HG03280 (cell line): ENCODE data around the gene DENND4B.
"Not testable (repeated sequence)": the region's sequence is repeated elsewhere in the genome, so short reads cannot be mapped to it uniquely, and the experiment has no call there.

ENCODE experiments used
- ATAC-seq: cut with Tn5 transposase; IDR thresholded peaks from one replicate; pipeline ENCODE4 v1.9.1; 2021; ENCODE audit warnings: mild to moderate bottlenecking, moderate library complexity; ENCODE audit not compliant: unreplicated experiment

The DENND4B gene

GRCh38 chr1:153946622-153947241, at the start of gene DENND4B:
TSS of gene DENND4B (minus strand) at chr1:153946718. CDS start at chr1:153944374, 2,344 bp downstream.
- ATAC-seq, result peak; percentile 73

GRCh38 chr1:153995640-153996039, 49.1 kb upstream of the DENND4B start:
- no peak for ATAC-seq

- ATAC-seq, result no peak
These were observed 48.7 kb upstream of the DENND4B start for GRCh38 chr1:153995202-153995601.

GRCh38 chr1:153991806-153992205, 45.3 kb upstream of the DENND4B start:
- ATAC-seq, result no peak

- no peak for ATAC-seq
These were observed 44.7 kb upstream of the DENND4B start for GRCh38 chr1:153991151-153991630.

GRCh38 chr1:153990468-153991150, 44.1 kb upstream of the DENND4B start, which contains the start of gene RPS27:
TSS of gene RPS27 (plus strand) at chr1:153990762. CDS start at chr1:153990797, 35 bp downstream.
- peak; percentile 66 for ATAC-seq

- ATAC-seq, result no peak
These were observed 41.1 kb upstream of the DENND4B start for GRCh38 chr1:153987621-153988020.

- no peak for ATAC-seq
These were observed 39.6 kb upstream of the DENND4B start, which contains the start of gene RAB13 for GRCh38 chr1:153985941-153986761. TSS of gene RAB13 (minus strand) at chr1:153986339. CDS start at chr1:153986236, 103 bp downstream.

- no peak for ATAC-seq
These were observed 38.9 kb upstream of the DENND4B start for GRCh38 chr1:153985341-153985912.

- ATAC-seq, result no peak
These were observed 37.8 kb upstream of the DENND4B start for GRCh38 chr1:153984123-153984894.

GRCh38 chr1:153981735-153982134, 35.2 kb upstream of the DENND4B start:
- not testable (repeated sequence) for ATAC-seq

- not testable (repeated sequence) for ATAC-seq
These were observed 32.6 kb upstream of the DENND4B start for GRCh38 chr1:153979091-153979490.

- ATAC-seq, result no peak
These were observed 31.9 kb upstream of the DENND4B start for GRCh38 chr1:153978274-153978909.

GRCh38 chr1:153977250-153978240, 31.0 kb upstream of the DENND4B start, which contains the start of gene JTB:
TSS of gene JTB (minus strand) at chr1:153977674. CDS start at chr1:153977252, 422 bp downstream.
- ATAC-seq, result peak; percentile 75

- no peak for ATAC-seq
These were observed 30.3 kb upstream of the DENND4B start for GRCh38 chr1:153976819-153977249.

GRCh38 chr1:153973525-153973924, 27.0 kb upstream of the DENND4B start:
- ATAC-seq, result no peak

- ATAC-seq, result no peak
These were observed 26.6 kb upstream of the DENND4B start for GRCh38 chr1:153973071-153973470.

- no peak for ATAC-seq
These were observed 23.8 kb upstream of the DENND4B start for GRCh38 chr1:153970346-153970745.
